NCI-H2029 (cell line): Measurements from ENCODE around the gene ZNF202.
"Not testable (repeated sequence)": the region's sequence is repeated elsewhere in the genome, so short reads cannot be mapped to it uniquely, and the experiment has no call there.

ENCODE experiments used
- DNase-seq: peaks from one replicate; lab custom pipeline; 2025; lab: John Stamatoyannopoulos, UW

ZNF202 gene

DNA sequence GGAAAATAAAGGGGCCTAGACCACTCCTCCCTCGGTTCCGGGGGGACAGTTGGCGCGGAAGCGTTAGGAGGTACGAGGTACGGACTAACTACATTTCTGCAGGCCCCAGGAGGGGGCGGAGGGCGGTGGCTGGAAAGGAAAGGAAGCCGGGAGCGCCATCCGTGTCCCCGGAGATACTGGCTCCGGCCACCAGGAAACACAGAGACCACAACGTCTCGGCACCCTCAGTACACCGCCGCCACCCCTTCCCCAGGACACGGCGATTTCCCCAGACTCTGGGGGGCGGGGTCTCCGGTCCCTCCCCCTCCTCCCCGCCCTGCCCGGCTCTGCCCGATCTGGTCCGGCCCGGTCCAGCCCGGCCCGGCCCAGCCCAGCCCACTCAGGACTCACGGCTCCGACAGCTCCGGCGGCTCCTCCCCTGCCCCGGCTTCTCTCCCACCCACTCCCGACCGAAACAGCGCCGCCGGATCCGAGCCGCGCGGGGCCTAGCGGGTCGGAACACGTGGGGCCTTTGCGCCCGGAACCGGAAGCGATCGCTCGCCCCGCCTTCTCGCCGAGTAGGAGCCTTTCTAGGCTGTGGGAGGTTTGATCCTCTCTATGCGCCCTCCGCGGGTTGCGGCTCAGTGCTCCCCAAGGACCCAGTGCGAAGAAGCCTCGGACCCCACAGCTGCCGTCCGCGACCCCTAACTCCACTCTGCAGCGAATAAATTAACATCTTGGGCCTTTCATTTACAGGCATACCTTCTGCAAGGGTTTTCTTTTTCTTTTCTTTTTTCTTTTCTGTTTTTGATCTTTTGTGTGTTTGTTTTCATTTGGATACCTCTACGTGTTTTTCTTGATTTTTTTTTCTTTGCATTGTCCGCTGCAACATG lies at the start of gene ZNF202:
ZNF202 (minus strand) TSS at position 502 of the 872 bp plus-strand sequence. CDS start 10,772 bp downstream, outside the sequence.
- peak; percentile 84 for DNase-seq

- no peak for DNase-seq
Measured at GRCh38 chr11:123783536-123783935, 42.1 kb upstream of the ZNF202 start.

DNA sequence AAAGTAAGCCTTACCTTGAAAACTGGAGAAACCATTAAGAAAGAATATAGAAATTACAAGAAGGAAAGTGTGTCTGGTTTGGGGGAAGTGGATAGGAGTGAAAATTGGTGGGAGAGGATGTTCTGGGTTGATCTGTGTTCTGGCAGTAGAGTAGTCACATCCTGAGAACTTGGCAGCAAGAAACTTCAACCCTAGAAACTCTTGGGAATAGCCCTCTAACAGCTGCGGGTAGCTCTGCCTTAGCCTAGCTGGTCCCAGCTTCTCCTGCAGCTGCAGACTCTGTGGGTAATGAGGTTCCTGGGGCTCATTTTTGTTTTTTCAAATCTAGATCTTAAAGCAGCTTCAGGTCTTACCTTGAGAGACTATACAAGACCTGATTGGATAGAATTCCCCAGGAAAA lies 37.1 kb upstream of the ZNF202 start:
- no peak for DNase-seq

GRCh38 chr11:123775715-123776549 lies 34.5 kb upstream of the ZNF202 start:
- no peak for DNase-seq

- DNase-seq, result no peak
Measured at GRCh38 chr11:123775289-123775688, 33.8 kb upstream of the ZNF202 start.

DNA sequence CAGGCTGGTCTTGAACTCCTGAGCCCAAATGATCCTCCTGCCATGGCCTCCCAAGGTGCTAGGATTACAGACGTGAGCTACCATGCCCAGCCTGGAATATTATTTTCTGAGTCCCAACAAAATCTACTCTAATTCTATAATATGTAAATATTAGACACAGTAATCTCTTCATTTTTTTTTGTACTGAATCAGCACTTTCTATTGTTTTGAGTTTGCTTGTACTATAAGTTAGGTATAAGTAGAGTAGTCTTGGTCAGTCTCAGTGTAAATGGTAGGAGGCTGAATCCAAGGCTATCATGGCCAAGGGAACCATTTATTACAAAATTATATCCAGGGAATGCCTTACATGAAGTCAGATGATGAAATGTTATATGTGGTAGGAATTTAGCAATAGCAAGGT lies 32.5 kb upstream of the ZNF202 start:
- no peak for DNase-seq

DNA sequence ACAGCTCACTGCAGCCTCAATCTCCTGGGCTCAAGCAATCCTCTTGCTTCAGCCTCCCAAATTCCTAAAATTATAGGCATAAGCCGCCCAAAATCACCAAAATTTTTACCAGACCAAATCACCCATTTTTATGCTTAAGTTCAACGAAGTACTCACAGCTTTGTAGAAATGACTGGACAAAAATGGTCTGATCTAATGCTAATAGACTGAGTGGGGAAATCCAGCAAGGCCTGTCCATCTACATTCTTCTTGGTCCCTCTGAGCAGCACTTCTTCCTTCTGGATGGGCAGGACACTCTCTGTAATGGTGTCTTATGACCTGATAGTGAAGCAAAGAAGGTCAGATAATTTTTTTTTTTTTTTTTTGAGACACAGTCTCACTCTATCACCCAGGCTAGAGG lies 31.6 kb upstream of the ZNF202 start:
- DNase-seq, result no peak

DNA sequence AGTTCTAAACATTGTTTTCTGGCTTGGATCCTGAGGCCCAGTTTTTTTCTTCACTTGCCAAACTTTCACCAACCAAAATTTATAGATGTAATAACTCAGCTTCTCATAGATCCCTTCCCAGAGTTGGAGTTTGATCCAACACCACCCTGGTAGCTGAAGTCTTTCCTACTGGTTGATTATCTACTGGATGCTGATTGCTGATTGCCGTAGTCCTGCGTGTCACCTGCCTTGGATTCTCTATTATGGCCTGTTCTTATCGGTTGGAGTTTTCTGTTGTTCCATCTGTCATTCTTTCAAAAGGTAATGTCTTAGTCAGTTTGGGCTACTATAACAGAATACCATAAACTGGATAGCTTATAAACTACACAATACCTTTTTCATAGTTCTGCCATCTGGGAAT lies 30.2 kb upstream of the ZNF202 start:
- no peak for DNase-seq

GRCh38 chr11:123770712-123771111 lies 29.3 kb upstream of the ZNF202 start:
- DNase-seq, result no peak

GRCh38 chr11:123765601-123766000 lies 24.1 kb upstream of the ZNF202 start:
- no peak for DNase-seq

DNA sequence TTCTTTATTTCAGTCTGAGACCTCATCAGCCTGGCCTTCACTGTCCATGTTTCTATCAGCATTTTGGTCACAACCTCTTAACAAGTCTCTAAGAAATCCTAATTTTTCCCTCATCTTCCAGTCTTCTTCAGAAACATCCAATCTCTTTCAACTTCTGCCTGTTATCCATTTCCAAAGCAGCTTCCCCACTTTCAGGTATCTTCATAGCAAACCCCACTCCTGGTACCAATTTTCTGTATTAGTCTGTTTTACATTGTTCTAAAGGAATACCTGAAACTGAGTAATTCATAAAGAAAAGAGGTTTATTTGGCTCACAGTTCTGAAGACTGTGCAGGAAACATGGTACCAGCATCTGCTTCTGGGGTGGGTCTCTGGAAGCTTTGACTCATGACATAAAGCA lies 21.0 kb upstream of the ZNF202 start:
- DNase-seq, result no peak

DNA sequence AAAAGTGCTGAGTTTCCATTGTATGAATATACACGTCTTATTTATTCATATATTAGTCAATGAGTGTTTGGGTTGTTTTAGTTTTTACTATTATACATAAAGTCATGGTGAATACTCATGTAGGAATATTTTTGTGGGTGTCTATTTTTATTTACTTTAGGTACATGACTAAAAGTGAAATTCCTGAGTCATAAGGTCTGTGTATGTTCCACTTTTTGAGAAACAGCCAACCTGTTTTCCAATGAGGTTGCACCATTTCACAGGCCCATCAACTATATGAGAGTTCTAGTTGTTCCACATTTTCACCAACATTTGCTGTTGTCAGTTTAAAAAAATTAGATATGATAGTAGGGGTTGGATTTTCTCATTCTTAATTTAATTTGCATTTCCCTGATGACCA lies 19.4 kb upstream of the ZNF202 start:
- no peak for DNase-seq

GRCh38 chr11:123757976-123758375 lies 16.5 kb upstream of the ZNF202 start:
- DNase-seq, result no peak

DNA sequence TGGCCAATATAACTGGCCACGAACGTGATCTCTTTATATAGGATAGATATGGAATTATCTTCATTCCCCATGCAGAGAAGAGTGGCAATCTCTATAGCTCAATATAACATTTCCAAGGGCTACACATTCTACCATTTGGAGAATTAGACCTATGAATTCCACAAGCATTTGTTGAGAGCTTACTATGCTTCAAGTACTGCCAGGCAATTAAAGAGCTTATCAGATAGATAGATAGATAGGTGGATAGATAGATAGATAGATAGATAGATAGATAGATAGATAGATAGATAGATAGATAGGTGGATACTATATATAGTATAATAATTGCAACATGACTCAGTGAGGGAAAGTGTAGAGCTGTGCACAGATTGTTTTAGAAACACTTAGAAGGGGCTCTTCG lies 14.4 kb upstream of the ZNF202 start:
- DNase-seq, result no peak

DNA sequence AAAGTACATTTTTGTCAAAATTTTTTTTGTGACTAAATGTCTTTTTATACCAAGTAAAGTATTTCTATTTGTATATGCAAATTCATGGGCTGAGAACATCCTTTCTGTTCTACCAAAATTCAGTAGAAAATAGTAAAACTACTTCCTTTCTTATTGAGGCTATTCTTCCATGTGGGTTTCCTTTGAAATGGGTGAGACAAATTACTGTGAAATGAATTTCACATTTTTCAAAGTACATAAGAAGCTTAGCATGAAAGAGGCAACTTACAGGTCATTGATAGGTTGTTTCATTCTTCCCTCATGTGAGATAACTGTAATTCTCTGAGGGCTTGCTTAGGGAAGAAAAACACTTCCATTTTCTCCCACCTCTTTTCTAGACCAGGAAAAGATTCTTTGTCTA lies 13.9 kb upstream of the ZNF202 start:
- DNase-seq, result no peak

DNA sequence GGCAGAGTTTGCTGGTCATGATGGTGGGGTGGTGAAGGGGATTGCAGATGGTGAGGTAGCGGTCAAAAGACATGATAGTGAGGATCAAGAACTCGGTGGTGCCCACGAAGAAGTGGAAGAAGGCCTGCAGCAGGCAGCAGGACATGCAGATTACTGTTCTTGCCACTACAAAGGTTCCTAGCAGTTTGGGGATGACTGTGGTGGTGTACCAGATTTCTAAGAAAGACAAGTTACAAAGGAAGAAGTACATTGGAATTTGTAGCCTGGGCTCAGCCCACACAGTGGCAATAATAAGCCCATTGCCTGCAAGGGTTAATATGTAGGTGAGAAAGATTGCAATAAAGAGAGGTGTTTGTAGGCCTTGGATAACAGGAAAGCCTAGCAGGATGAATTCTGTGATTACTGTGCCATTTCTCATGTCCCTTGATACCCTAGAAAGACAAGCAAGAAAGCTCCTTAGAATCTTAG lies 12.7 kb upstream of the ZNF202 start, which contains the start of gene OR6X1:
OR6X1 (minus strand) TSS at position 418 of the 468 bp plus-strand sequence; CDS start at position 418, 0 bp downstream.
- no peak for DNase-seq

DNA sequence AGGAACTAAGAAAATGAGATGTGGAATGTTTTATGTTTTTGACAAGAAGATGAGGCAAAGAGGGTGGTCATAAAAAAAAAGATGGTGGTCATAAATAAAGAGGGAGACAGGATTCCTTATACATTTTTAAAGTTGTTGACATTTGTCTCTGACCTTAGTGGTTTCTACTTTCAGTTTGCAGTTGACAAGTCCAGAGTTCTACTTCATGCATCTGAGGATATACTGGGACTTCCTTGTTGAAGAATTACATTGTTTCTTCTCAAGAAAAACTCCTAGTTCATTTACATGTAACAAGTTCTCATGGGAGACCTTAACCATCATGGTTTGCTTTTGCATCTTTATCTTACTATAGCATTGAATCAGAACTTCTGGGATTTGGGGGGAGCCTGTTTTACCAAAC lies 11.7 kb upstream of the ZNF202 start:
- DNase-seq, result no peak

- no peak for DNase-seq
Measured at GRCh38 chr11:123751781-123752180, 10.3 kb upstream of the ZNF202 start.

GRCh38 chr11:123748349-123748748 lies 6.9 kb upstream of the ZNF202 start:
- DNase-seq, result not testable (repeated sequence)

GRCh38 chr11:123745764-123746451 lies 4.4 kb upstream of the ZNF202 start:
- no peak for DNase-seq

- no peak for DNase-seq
Measured at GRCh38 chr11:123742724-123743120, 1.3 kb upstream of the ZNF202 start.

DNA sequence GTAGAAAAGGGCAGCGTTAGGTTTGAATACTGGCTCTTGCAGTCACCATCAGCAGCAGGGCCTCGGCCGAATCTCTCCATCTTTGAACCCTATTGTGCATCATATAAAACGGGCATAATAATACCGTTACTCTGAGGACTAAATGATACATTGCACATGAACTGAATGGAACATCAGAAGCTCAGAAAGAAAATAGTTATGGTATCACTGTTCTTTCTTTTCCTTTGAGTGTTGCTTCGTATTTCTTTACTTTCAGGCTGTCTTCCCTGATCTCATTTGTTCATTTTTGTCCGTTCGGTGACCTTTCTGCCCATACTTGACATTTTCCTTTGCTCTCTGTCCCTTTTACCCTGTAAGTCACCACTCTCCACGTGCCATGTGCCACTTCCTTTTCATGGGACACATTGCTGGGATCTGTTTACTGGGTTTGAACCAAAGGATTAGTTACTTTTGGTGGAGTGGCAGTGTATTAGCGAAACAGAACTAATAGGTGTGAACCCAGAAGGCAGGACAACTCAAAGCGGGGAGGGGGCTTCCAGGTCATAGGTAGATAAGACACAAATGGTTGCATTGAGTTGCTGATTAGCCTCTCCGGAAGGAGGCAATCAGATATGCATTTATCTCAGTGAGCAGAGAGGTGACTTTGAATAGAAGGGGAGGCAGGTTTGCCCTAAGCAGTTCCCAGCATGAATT lies 717 bp upstream of the ZNF202 start:
- no peak for DNase-seq
